GM19397 (cell line): ENCODE measurements around the gene ELANE.

Source experiments
- ATAC-seq: cut with Tn5 transposase; IDR thresholded peaks from one replicate; pipeline ENCODE4 v1.9.1; 2021; ENCODE audit warnings: mild to moderate bottlenecking, moderate library complexity; ENCODE audit not compliant: unreplicated experiment

ELANE gene

DNA sequence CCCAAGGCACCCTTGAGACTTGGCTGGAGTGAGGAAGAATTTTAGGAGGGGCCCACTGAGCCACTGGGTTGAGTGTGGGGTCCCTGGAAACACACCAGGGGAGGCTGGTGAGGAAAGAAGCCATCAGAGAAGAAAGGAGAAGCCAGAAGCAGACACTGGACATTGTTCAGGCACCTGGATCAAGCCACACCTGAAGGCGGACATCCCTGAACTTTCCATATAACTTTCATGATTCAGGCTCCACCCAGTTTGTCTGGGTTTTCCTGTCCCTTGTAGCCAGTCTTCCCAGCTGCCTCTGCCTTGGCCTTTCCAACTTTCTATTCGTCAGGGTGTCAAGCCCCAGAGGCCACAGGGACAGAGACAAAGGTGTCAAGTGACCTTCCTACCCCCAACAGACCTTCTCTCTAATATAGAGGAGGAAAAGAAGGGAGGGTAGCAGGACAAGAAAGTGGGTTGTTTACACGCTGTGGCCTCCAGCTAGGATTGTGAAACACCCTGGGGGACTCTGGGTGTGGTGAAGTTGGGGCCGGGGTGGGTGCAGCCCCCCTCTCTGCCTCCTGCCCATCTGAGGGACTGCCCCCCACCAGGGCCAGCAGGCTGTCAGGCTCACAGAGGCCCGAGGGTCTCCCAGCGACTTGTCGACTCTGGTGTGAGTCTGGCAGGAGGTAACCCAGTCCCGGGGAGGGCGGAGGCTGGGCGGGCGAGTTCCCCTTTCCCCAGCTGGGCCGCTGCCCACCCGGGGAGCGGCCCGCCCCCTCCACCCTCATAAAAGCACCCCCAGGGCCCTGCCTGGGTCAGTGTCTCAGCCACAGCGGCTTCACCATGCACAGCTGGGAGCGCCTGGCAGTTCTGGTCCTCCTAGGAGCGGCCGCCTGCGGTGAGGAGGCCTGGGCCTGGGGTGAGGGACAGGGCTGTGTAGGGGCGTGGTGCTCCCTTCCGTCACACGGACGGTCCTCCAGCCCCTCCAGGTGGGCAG lies 7.1 kb downstream of the ELANE start, which contains the start of gene CFD:
Gene CFD, plus strand, starts transcription at position 797 of the 976 bp plus-strand sequence. Its CDS starts 26 bp downstream, at position 823.
- ATAC-seq, result no peak

- ATAC-seq, result no peak
Observed at GRCh38 chr19:861141-861755, 9.1 kb downstream of the ELANE start.

- no peak for ATAC-seq
Observed at GRCh38 chr19:861756-862580, 9.9 kb downstream of the ELANE start.

GRCh38 chr19:862581-863314 lies 10.6 kb downstream of the ELANE start:
- ATAC-seq, result no peak

DNA sequence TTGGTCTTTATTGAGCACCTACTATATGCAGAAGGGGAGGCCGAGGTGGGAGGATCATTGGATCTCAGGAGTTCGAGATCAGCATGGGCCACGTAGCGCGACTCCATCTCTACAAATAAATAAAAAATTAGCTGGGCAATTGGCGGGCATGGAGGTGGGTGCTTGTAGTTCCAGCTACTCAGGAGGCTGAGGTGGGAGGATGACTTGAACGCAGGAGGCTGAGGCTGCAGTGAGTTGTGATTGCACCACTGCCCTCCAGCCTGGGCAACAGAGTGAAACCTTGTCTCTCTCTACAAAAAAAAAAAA lies 11.2 kb downstream of the ELANE start:
- no peak for ATAC-seq

DNA sequence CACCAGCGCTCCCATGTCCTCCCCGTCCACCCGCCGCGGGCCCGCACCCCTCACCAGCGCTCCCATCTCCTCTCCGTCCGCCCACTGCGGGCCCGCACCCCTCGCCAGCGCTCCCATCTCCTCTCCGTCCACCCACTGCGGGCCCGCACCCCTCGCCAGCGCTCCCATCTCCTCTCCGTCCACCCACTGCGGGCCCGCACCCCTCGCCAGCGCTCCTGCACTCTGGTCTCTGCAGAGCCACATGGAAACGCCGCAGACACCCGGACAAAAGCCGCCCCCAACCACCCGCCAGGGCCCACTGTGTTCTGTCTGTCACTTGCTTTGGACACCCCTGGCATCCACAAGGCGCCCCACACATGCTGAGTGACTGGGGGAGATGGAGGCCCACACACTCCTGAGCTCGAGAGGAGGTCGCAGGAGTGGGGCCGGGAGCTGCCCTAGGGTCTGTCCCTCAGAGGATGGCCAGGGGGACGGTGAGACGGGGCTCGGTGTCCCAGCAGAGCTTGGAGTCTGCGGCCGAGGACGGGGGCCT lies 14.7 kb downstream of the ELANE start:
- ATAC-seq, result no peak

DNA sequence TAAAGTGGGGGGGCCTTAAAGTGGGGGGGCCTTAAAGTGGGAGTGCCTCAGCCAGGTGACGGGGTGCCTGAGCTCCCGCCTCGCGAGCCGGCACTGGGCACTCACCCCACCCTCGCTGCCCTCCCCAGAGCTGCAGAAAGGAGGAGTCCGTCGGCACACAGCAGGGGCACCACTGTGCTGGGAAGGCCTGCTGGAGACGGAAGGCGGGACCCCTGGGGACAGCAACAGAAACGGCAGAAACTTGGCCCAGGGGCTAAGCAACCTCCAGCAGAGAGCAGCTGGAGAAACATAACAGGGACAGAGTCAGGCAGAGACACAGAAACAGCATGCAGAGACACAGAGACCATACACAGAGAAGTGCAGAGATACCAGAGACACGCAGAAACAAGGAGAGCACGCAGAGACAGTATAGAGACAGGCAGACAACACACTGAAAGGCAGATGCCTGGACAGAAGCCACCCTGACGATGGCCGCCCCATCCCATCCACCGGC lies 15.2 kb downstream of the ELANE start:
- ATAC-seq, result no peak

DNA sequence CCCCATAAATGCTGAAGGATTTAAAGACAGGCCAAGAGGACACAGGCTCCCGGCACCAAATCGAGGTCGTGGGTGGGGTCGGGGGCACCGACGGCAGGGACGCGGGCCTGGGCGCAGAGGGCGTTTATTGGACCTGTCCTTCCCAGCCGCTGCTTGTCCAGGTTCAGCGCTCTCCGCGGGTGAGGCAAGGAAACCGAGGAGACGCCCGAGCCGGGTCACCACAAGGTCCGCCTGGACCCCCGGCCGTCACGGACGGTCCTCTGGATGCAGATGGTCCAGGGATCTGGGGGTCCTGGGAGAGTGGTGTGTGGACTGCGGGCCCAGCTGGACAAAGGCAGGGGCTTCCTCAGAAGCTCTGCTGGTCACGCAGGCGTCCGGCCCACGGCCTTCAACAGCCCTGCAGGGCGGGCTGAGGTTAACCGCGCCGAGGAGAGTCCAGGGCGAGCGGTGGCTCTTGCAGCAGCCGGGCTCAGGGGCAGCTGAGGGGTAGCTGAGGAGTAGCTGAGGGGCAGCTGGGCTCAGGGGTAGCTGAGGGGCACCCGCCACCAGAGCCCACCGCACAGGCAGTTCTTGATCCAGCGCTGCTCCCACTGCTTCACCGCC lies 15.9 kb downstream of the ELANE start:
- ATAC-seq, result no peak

DNA sequence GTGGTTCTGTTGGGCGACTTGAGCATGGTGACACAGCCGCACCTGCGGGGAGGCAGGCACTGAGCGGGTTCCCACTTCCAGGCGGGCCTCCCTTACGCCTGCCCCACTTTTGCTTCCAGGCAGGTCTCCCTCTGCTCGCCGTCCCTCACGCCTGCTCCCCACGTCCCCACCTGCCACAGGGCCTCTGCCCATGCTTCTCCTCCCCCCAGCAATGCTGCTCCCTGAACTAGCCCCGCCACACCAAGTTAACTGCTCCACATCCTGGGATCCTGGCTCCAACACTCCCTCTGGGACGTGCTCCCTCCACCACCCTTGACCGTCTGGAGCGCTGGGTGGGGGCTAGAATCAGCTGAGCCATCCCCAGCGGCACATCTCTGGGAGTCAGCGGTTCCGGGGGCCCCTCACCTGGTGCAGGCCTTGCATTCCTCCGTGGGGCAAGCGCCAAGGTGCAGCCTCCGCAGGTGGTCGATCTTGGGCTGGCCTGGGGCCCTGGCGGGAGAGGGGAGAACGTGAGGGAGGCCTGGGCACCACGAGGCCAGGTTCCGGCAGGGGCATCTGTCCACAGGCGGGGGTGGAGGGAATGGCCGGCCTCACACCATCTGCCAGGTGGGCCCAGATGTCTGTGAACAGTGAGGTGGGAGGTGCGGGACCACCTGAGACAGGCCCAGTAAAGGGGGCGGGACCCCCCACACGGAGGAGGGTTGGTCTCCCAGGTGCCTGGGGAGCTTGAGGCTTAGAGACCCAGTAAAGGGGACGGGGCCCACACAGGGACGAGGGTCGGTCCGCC lies 16.5 kb downstream of the ELANE start:
- ATAC-seq, result no peak

- ATAC-seq, result no peak
Observed at GRCh38 chr19:869245-870177, 17.4 kb downstream of the ELANE start.

- ATAC-seq, result no peak
Observed at GRCh38 chr19:870314-870713, 18.2 kb downstream of the ELANE start.

GRCh38 chr19:870963-871401 lies 18.9 kb downstream of the ELANE start:
- ATAC-seq, result no peak

- ATAC-seq, result no peak
Observed at GRCh38 chr19:871446-872265, 19.6 kb downstream of the ELANE start.

- ATAC-seq, result no peak
Observed at GRCh38 chr19:872266-872951, 20.3 kb downstream of the ELANE start.

GRCh38 chr19:873084-873483 lies 21.0 kb downstream of the ELANE start:
- ATAC-seq, result no peak

DNA sequence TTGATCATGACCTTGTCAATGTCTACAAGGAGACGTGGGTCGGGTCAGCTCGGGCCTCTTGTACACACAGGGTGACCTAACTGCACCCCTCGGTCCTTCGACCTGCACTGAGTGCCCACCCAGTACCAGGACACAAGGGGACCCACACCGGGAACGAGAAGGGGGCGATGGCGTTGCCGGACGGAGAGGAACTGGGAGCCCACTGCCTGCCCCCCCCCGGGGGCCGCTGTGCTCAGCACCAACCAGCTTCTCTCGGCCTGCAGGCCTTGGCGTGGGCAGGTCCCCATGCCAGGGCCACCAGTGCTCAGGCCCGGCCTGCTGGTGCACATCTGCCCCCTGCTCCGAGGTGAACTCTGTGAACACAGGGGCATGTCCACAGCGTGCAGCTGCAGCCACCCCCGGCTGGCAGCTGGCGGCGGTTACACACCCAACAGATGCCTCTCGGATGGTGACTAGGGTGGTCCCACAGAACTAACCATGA lies 21.5 kb downstream of the ELANE start:
- no peak for ATAC-seq
